CD4-positive, CD25-positive, alpha-beta regulatory T cell (primary cell): ENCODE data around the gene PPP1R14B. TPM values are rescaled to one million over a fixed set of nuclear protein-coding genes. Genes with fewer than 3 reads are reported as not detected.

ENCODE experiments used
- ATAC-seq, 2 donors: fragments of 150-1000 bp; cut with Tn5 transposase; one replicate each; pipeline ENCODE4 v1.10.0; 2021; ENCODE audit warnings: low read depth in 2 of 2, moderate number of reproducible peaks in 2 of 2, moderate library complexity in 1 of 2
- DNase-seq, 3 donors: peaks; one replicate each; pipeline versions ENCODE4 v3.0.0 to v3.0.0-alpha.2; 2012 to 2022; ENCODE audit warnings: mixed read lengths in 1 of 3
- H3K27ac ChIP-seq: one replicate; pipeline ENCODE4 v1.7.0; 2013; ENCODE audit warnings: mild to moderate bottlenecking, low read length; ENCODE audit not compliant: insufficient read depth, poor library complexity, severe bottlenecking
- H3K27me3 ChIP-seq: one replicate; pipeline ENCODE4 v1.7.0; 2013; ENCODE audit warnings: low read length; ENCODE audit not compliant: control insufficient read depth, insufficient read depth
- H3K36me3 ChIP-seq: one replicate; pipeline ENCODE4 v1.7.0; 2013; ENCODE audit warnings: mild to moderate bottlenecking, low read length, moderate library complexity; ENCODE audit not compliant: control insufficient read depth, insufficient read depth
- H3K4me1 ChIP-seq: 2 replicates; pipeline ENCODE4 v1.7.0; 2013; ENCODE audit warnings: mild to moderate bottlenecking, low read length; ENCODE audit not compliant: insufficient read depth, control insufficient read depth, poor library complexity, severe bottlenecking
- H3K4me3 ChIP-seq: one replicate; pipeline ENCODE4 v1.7.0; 2013; ENCODE audit warnings: low read depth, mild to moderate bottlenecking, low read length, moderate library complexity
- H3K9me3 ChIP-seq, 2 experiments: 1 replicate in 1 of 2; 2 replicates in 1 of 2; pipeline ENCODE4 v1.7.0; 2013; ENCODE audit warnings: low read length in 2 of 2, mild to moderate bottlenecking in 1 of 2, moderate library complexity in 1 of 2; ENCODE audit not compliant: control insufficient read depth in 2 of 2
- H3K27ac Mint-ChIP-seq, 3 donors: one replicate each; pipeline ENCODE4 v1.8.0; 2020 to 2022; ENCODE audit warnings: mild to moderate bottlenecking in 3 of 3, mixed read lengths in 3 of 3, moderate library complexity in 2 of 3
- H3K27me3 Mint-ChIP-seq: one replicate; pipeline ENCODE4 v1.8.0; 2022; ENCODE audit warnings: mild to moderate bottlenecking, mixed read lengths
- H3K36me3 Mint-ChIP-seq: one replicate; pipeline ENCODE4 v1.8.0; 2020; ENCODE audit warnings: mixed read lengths
- H3K4me1 Mint-ChIP-seq, 4 donors: one replicate each; pipeline ENCODE4 v1.8.0; 2020 to 2022; ENCODE audit warnings: mixed read lengths in 4 of 4, mild to moderate bottlenecking in 1 of 4
- H3K4me3 Mint-ChIP-seq, 4 donors: one replicate each; pipeline ENCODE4 v1.8.0; 2020 to 2022; ENCODE audit warnings: mild to moderate bottlenecking in 4 of 4, mixed read lengths in 4 of 4, moderate library complexity in 3 of 4
- H3K9me3 Mint-ChIP-seq, 7 donors: one replicate each; pipeline ENCODE4 v1.8.0; 2020 to 2022; ENCODE audit warnings: mixed read lengths in 7 of 7, mild to moderate bottlenecking in 3 of 7, moderate library complexity in 2 of 7
- polyA plus RNA-seq, 4 donors: library from polyadenylated mRNA; unstranded; fragments of 300-500 nt; fragmentation: Illumina TruSeq; gene quantifications; one replicate each; pipeline ENCODE4 v1.2.3, GENCODE V29; 2021
- total RNA-seq: library from RNA; stranded (reverse); gene quantifications from one replicate; pipeline ENCODE4 v1.2.3, GENCODE V29; 2022

Gene PPP1R14B
- total and polyA plus RNA-seq, 5 donors from 2014 or later: 22.4 to 37.6 (median 26.2) TPM

DNA sequence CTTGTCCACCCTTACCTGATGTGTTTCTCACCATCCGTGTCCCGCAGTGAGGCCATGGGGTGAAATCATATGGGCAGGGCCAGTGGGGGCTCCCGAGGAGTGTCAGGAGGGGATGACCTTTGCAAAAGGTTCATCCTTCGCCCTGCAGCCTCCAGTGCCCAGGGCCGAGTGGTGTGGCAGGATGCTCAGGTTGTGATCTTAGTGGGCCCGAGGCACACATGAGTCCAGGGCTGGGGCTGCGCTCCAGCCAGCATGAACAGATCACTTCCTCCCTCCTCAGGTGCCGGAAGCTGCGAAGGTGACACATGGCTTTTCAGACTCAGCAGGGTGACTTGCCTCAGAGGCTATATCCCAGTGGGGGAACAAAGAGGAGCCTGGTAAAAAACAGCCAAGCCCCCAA lies 8.7 kb downstream of the PPP1R14B start:
- Histone ChIP-seq H3K27ac (no peak overlapping the region), H3K27me3 (no peaks in the 10 kb centered on the region), H3K9me3 (no peaks in the 10 kb centered on the region), H3K4me3 (no peak overlapping the region), H3K4me1 (peaks cover 39% of the 10 kb centered on the region), H3K36me3 (no peaks in the 10 kb centered on the region)
- ATAC-seq (no peak), DNase-seq (no peak)
- H3K4me1 Mint-ChIP-seq: peaks cover 0 to 42% (median 17%) of the 10 kb centered on the region in 4 donors
- H3K27me3 Mint-ChIP-seq: no peaks in the 10 kb centered on the region
- no peaks in the 10 kb centered on the region for H3K36me3 Mint-ChIP-seq
- no peaks in the 10 kb centered on the region for H3K9me3 Mint-ChIP-seq
- H3K4me3 Mint-ChIP-seq: peak overlapping the region in 3 of 4 donors; percentile 38 to 87 (median 83)
- H3K27ac Mint-ChIP-seq: peak overlapping the region in 2 of 3 donors; percentile 17 to 86

DNA sequence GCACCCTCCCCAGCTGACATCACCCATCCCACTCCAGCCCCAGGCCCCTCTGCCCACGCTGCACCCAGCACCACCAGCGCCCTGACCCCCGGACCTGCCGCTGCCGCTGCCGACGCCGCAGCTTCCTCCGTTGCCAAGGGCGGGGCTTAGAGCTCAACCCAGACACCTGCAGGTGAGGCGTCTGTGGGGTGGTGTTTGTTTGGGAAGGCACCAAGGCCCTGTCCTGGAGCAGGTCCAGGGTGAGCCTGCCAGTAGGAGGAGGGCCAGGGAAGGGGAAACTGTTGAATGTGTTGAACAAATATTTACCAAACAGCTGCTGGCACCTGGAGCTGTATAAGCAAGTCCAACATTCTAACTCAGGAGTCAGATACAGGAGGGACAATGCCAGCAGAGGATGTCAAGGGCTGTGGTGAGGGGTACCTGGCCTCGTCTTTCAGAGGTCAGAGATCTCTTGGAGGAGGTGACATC lies 9.2 kb downstream of the PPP1R14B start:
- ATAC-seq: no peak
- peaks cover 35% of the 10 kb centered on the region for H3K4me1 ChIP-seq

DNA sequence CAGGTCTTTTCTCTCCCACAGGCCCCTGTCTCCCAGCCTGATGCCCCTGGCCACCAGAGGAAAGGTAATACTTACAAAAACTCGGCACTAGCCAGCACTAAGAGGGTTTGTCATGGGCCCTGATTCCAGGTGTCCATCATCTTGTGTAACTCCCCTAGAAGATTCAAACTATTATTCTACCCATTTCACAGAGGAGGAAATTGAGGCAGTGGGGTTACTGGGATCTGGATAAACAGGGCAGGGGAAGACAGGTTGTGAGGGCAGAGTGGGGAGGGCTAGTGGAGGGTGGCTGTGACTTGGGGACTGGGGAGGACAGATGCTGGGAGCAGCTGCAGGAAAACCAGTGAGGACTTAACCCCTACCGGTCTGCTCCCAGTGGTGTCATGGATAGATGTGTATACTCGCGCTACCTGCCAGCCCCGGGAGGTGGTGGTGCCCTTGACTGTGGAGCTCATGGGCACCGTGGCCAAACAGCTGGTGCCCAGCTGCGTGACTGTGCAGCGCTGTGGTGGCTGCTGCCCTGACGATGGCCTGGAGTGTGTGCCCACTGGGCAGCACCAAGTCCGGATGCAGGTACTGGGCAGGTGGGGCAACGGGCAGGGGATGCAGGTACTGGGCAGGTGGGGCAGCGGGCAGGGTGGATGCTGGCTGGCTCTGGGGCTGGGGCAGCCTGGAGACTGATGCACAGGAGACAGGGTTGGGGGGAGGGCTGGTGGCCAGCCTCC lies 11.1 kb downstream of the PPP1R14B start:
- Mint-ChIP-seq H3K4me3 (peak overlapping the region; percentile 80 to 93 (median 84)), H3K36me3 (no peaks in the 10 kb centered on the region), H3K27ac (peak overlapping the region; percentile 74 to 80 (median 76)), H3K4me1 (peaks cover 0 to 45% (median 23%) of the 10 kb centered on the region in 4 donors), H3K27me3 (no peaks in the 10 kb centered on the region), H3K9me3 (no peaks in the 10 kb centered on the region)
- ATAC-seq: no peak
- no peaks in the 10 kb centered on the region for H3K27me3 ChIP-seq
- no peak for DNase-seq
- H3K4me1 ChIP-seq: peaks cover 32% of the 10 kb centered on the region
- H3K4me3 ChIP-seq: peak overlapping the region; percentile 48
- peak overlapping the region; percentile 68 for H3K27ac ChIP-seq
- no peaks in the 10 kb centered on the region for H3K36me3 ChIP-seq
- no peaks in the 10 kb centered on the region for H3K9me3 ChIP-seq

More for the DNA sequence above, 9.2 kb downstream of the PPP1R14B start:
- no peaks in the 10 kb centered on the region for H3K9me3 Mint-ChIP-seq
- H3K36me3 ChIP-seq: no peaks in the 10 kb centered on the region
- H3K4me3 Mint-ChIP-seq: peak overlapping the region in 2 of 4 donors; percentile 38 to 83
- peaks cover 0 to 42% (median 18%) of the 10 kb centered on the region in 4 donors for H3K4me1 Mint-ChIP-seq
- no peak for DNase-seq
- no peaks in the 10 kb centered on the region for H3K27me3 Mint-ChIP-seq
- peak overlapping the region in 1 of 3 donors; percentile 65 for H3K27ac Mint-ChIP-seq
- H3K27me3 ChIP-seq: no peaks in the 10 kb centered on the region
- no peak overlapping the region for H3K27ac ChIP-seq
- H3K4me3 ChIP-seq: no peak overlapping the region
- H3K36me3 Mint-ChIP-seq: no peaks in the 10 kb centered on the region
- H3K9me3 ChIP-seq: no peaks in the 10 kb centered on the region

DNA sequence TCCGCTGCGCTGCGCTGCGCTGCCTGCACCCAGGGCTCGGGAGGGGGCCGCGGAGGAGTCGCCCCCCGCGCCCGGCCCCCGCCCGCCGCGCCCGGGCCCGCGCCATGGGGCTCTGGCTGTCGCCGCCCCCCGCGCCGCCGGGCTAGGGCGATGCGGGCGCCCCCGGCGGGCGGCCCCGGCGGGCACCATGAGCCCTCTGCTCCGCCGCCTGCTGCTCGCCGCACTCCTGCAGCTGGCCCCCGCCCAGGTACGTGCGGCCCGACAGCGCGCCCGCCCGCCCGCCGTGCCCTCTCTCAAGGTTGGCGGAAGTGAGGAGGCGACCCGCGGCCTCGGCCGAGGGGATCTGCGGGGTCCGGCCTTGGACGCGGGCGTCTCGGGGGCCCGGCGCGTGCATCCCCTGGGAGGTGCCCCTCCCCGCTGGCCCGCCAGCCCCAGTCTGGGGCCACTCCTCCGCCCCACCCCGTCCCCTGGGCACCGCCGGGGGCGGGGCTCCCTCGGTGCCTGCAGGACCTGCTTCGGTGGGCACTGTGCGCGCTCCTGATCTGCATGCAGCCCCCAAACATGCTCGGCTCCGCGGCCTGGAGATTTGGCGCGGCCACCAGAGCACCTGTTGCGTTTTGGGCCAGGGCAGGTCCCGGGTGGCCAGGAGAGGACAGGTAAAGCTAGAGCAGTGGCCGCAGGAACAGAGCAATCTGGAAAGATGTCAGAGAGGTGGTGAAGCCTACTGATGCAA lies 11.9 kb downstream of the PPP1R14B start:
- no peaks in the 10 kb centered on the region for H3K9me3 ChIP-seq
- peak overlapping the region; percentile 48 for H3K4me3 ChIP-seq
- H3K36me3 Mint-ChIP-seq: no peaks in the 10 kb centered on the region
- DNase-seq (peak; percentile 55 to 60 (median 58)), ATAC-seq (peak; percentile 54 to 63)
- peaks cover 0 to 40% (median 22%) of the 10 kb centered on the region in 4 donors for H3K4me1 Mint-ChIP-seq
- no peaks in the 10 kb centered on the region for H3K27me3 Mint-ChIP-seq
- H3K27me3 ChIP-seq: no peaks in the 10 kb centered on the region
- peak overlapping the region; percentile 68 for H3K27ac ChIP-seq
- peak overlapping the region; percentile 74 to 80 (median 76) for H3K27ac Mint-ChIP-seq
- peak overlapping the region; percentile 80 to 93 (median 84) for H3K4me3 Mint-ChIP-seq
- no peaks in the 10 kb centered on the region for H3K9me3 Mint-ChIP-seq
- H3K36me3 ChIP-seq: no peaks in the 10 kb centered on the region
- H3K4me1 ChIP-seq: peaks cover 32% of the 10 kb centered on the region

DNA sequence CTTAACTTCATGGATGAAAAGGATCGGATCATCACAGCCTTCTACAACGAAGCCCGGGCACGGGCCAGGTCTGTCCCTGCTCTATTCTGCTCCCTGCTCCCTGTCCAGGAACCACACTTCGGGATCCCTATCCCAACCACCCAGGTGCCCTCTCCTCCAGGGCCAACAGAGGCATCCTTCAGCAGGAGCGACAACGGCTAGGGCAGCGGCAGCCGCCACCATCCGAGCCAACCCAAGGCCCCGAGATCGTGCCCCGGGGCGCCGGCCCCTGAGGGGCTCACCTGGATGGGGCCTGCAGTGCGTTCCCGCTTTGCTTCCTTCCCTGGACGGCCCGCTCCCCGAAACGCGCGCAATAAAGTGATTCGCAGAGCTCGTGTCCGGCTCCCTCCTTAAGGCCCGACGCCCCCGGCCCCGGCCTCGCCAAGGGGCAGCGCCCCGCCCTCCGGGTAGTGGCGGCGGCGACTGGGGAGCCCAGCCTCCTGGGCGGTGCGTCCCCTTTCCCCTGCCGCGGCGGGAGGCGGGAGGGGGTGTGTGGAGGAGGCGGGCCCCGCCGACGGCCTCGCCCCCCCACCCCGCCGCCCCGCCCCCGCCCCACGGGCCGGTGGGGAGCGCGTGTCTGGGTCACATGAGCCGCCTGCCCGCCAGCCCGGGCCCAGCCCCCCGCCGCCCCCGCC lies 12.7 kb downstream of the PPP1R14B start, which contains the start of gene VEGFB:
Gene VEGFB, plus strand, starts transcription at position 672 of the 674 bp plus-strand sequence. CDS start 250 bp downstream, outside the sequence.
- peaks cover 0 to 47% (median 27%) of the 10 kb centered on the region in 4 donors for H3K4me1 Mint-ChIP-seq
- peak; percentile 59 to 74 (median 66) for DNase-seq

DNA sequence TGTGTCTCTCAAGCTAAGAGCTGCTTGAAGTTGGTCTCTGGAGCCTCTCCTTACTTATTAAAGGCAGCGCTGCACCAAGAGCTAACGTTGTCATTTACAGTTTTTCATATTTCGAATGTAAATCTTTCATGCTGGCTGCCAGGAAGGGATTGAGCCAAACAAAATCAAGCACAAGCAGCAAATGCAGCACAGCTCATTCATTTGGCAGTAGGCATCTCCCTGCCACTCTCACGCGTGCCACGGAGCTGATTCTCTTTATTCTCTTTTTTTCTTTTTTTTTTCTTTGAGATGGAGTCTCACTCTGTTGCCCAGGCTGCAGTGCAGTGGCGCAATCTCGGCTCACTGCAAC lies 13.8 kb downstream of the PPP1R14B start:
- peaks cover 41% of the 10 kb centered on the region for H3K4me1 ChIP-seq
- peak overlapping the region in 2 of 3 donors; percentile 71 to 88 for H3K27ac Mint-ChIP-seq
- no peaks in the 10 kb centered on the region for H3K27me3 ChIP-seq
- H3K27me3 Mint-ChIP-seq: no peaks in the 10 kb centered on the region
- DNase-seq (no peak), ATAC-seq (no peak)
- no peaks in the 10 kb centered on the region for H3K9me3 Mint-ChIP-seq
- no peaks in the 10 kb centered on the region for H3K36me3 ChIP-seq
- peaks cover 0 to 54% (median 28%) of the 10 kb centered on the region in 4 donors for H3K4me1 Mint-ChIP-seq
- H3K4me3 ChIP-seq: no peak overlapping the region
- H3K36me3 Mint-ChIP-seq: no peaks in the 10 kb centered on the region
- no peak overlapping the region for H3K27ac ChIP-seq
- H3K4me3 Mint-ChIP-seq: peak overlapping the region; percentile 85 to 95 (median 91)
- H3K9me3 ChIP-seq: no peaks in the 10 kb centered on the region

More for the DNA sequence above, 12.7 kb downstream of the PPP1R14B start, which contains the start of gene VEGFB:
- Histone ChIP-seq H3K27me3 (no peaks in the 10 kb centered on the region), H3K9me3 (no peaks in the 10 kb centered on the region), H3K27ac (peak within 1 kb of the TSS; percentile 68), H3K4me1 (peaks cover 39% of the 10 kb centered on the region), H3K4me3 (peak within 1 kb of the TSS; percentile 48), H3K36me3 (no peaks in the 10 kb centered on the region)
- ATAC-seq: peak; percentile 47 to 54
- Mint-ChIP-seq H3K27ac (peak within 1 kb of the TSS; percentile 74 to 80 (median 76)), H3K9me3 (no peaks in the 10 kb centered on the region), H3K27me3 (no peaks in the 10 kb centered on the region), H3K4me3 (peak within 1 kb of the TSS; percentile 85 to 95 (median 91)), H3K36me3 (no peaks in the 10 kb centered on the region)

DNA sequence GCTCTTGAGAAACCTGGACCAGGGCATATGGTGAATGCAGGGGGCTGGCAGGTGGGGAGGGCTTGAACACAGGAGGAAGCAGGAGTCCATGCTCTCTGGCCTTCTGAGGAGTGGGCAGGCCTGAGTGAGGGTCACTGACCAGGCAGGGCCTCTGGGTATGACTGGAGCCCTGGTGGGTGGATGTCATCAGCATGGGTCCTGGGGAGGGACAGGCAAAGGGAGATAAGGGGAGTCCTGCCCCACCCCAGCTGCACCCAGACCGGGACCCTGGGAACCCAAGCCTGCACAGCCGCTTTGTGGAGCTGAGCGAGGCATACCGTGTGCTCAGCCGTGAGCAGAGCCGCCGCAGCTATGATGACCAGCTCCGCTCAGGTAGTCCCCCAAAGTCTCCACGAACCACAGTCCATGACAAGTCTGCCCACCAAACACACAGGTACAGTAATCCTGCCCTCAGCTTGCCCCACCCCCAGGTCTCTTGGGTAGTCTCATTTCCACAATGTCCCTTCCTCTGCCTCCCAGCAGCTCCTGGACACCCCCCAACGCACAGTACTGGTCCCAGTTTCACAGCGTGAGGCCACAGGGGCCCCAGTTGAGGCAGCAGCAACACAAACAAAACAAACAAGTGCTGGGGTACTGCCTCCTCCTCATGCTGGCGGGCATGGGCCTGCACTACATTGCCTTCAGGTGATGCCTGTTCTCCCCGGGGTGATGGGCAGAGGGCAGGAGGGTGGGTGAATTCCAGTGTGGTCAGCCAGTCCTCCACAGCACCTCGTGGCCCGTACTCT lies 14.4 kb downstream of the PPP1R14B start:
- peaks cover 0 to 58% (median 31%) of the 10 kb centered on the region in 4 donors for H3K4me1 Mint-ChIP-seq
- DNase-seq (no peak), ATAC-seq (no peak)
- no peaks in the 10 kb centered on the region for H3K27me3 ChIP-seq
- no peak overlapping the region for H3K4me3 ChIP-seq
- H3K36me3 ChIP-seq: no peaks in the 10 kb centered on the region
- no peaks in the 10 kb centered on the region for H3K9me3 Mint-ChIP-seq
- H3K27me3 Mint-ChIP-seq: no peaks in the 10 kb centered on the region
- peak overlapping the region; percentile 87 to 92 (median 88) for H3K27ac Mint-ChIP-seq
- no peaks in the 10 kb centered on the region for H3K36me3 Mint-ChIP-seq
- H3K9me3 ChIP-seq: no peaks in the 10 kb centered on the region
- peak overlapping the region; percentile 89 to 95 (median 92) for H3K4me3 Mint-ChIP-seq
- no peak overlapping the region for H3K27ac ChIP-seq
- H3K4me1 ChIP-seq: peaks cover 43% of the 10 kb centered on the region
